Fibroblast of the aortic adventitia (primary cell): Measurements from ENCODE around the gene CEP162. TPM values are rescaled to one million over a fixed set of nuclear protein-coding genes. Genes with fewer than 3 reads are reported as not detected.
"Not testable (repeated sequence)": the region's sequence is repeated elsewhere in the genome, so short reads cannot be mapped to it uniquely, and the experiment has no call there.

ENCODE experiments used
- DNase-seq: peaks from one replicate; pipeline ENCODE4 v3.0.0-alpha.2; 2010; ENCODE audit warnings: low read depth
- H3K4me3 ChIP-seq: 2 replicates; pipeline ENCODE4 v1.5.1; 2011; ENCODE audit warnings: low read depth, mild to moderate bottlenecking, control low read depth, low read length, moderate library complexity
- CTCF ChIP-seq: IDR thresholded peaks from 2 replicates; pipeline ENCODE4 v1.5.1; 2011; ENCODE audit warnings: mild to moderate bottlenecking, low read length, control low read depth, inconsistent platforms; ENCODE audit not compliant: insufficient read depth
- total RNA-seq: library from RNA; depleted of rRNA; stranded (reverse); fragments of >200 nt; gene quantifications from 2 replicates; pipeline ENCODE4 v1.2.3, GENCODE V29; 2012; ENCODE audit warnings: low replicate concordance

CEP162 gene
- total RNA-seq, 1 donor, result 12.4 TPM

DNA sequence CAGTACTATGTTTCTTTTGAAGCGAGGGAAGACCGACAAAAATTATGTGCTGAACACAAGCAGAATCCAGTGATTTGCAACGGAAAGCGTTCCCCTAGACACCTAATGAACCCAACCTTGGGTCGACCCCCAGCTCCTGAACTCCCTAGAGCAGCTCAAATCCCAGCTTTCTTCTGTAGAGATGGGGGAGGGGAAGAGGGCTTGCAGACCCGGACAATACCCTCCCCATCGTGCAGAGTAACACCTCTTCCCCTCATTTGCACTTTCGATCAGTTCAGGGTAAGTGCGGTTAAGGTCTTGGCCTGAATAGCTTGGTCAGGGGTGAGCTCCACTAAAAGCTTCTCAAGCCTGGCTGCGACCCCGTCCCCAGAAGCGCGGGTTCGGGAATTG lies 404 bp downstream of the CEP162 start:
- no peak for TF ChIP-seq CTCF
- peak overlapping the region; percentile 100 for H3K4me3 ChIP-seq
- DNase-seq, result peak; percentile 7

GRCh38 chr6:84224251-84224650 lies 3.2 kb downstream of the CEP162 start:
- TF ChIP-seq CTCF, result no peak
- no peak overlapping the region for H3K4me3 ChIP-seq
- DNase-seq, result peak; percentile 26

DNA sequence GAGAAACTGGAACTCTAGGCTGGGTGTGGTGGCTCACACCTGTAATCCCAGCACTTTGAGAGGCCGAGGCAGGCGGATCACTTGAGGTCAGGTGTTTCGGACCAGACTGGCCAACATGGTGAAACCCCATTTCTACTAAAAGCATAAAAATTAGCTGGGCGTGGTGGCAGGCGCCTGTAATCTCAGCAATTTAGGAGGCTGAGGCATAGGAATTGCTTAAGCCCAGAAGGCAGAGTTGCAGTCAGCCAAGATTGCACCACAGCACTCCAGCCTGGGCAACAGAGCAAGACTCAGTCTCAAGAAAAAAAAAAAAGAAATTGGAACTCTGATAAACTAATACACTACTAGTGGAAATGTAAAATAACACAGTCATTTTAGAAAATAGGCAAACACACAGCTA lies 3.8 kb downstream of the CEP162 start:
- peak; percentile 20 for DNase-seq
- H3K4me3 ChIP-seq, result not testable (repeated sequence)

- no peak for TF ChIP-seq CTCF
- H3K4me3 ChIP-seq, result no peak overlapping the region
- no peak for DNase-seq
Measured at GRCh38 chr6:84222426-84222825, 5.0 kb downstream of the CEP162 start.

DNA sequence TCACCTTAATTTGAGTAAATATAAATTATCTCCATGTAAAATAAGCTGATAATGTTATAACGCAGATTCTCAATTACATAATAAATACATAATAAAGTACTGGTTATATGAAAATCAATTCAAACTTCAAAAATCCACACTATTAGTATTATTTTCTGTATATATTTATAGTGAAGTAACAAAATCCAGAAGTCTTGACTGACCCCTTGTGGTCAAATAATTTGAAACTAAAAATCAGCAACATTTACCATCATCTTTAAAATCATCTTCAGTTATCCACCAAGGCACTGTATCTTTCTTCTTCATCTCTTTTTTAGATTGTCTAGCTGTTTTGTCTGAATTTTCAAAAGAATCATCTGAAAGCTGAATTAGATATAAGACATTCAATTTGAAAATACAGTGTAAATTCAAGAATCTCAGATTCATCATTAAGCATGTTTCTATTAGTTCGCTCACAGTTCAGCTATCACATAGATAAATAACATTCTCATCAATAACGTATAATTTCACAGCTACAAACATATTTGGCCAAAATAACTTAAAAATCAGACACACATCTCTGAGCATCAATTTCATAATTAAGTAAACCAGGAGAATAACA lies 6.5 kb downstream of the CEP162 start:
- DNase-seq, result peak; percentile 64
- TF ChIP-seq CTCF, result peak; percentile 45
- no peak overlapping the region for H3K4me3 ChIP-seq

DNA sequence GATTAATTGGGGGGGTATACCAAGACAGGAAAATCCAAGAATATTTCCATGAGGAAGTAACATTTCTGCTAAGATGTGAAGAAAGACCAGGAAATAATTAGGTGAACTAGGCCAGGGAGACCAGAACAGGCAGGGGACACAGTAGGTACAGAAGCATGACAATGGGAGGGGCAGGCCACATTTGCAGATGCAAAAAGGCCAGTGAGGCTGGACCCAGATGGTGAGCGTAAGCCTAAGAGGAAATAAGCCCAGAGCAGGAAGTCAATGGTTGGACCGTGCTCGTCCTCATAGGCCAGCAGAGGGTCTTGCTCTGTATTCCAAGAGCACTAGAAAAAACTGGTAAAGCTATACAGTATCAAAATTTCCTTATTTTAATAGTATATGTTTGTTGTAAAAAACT lies 9.4 kb downstream of the CEP162 start:
- H3K4me3 ChIP-seq, result no peak overlapping the region
- no peak for TF ChIP-seq CTCF
- no peak for DNase-seq

- no peak overlapping the region for H3K4me3 ChIP-seq
- no peak for TF ChIP-seq CTCF
- DNase-seq, result no peak
Measured at GRCh38 chr6:84213217-84213616, 14.2 kb downstream of the CEP162 start.
